ENCODE data around the gene ABAT.
"Not testable (repeated sequence)": the region's sequence is repeated elsewhere in the genome, so short reads cannot be mapped to it uniquely, and the experiment has no call there.

Gene ABAT

DNA sequence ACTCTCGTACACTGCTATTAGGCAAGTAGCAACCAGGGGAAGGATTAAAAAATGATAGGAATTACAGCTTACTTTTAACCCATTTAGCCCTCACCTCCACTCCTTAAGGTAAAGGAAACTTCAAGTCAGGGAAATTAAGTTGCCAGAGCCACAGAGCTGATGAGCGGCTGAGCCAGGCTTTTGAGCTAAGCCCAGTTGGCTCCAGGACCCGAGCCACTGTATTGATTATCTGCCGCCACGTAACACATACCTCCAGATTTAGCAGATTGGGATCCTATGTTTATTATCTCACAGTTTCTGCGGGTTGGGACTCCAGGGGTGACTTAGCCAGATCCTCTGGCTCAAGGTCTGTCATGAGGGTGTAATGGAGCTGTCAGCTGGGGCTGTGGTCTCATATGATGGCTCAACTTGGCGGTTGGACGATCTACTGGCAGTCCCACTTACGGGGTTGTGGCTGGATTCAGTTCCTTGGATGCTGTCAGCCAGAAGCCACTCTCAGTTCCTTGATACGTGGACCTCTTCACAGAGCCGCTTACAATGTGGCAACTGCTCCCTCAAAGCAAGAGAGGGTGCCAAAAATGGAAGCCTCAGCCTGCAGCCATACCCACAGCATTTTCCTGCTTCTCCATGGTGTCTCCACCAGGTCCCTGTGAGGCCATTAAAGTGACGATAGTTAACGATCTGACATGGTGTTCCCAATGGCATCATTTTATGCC lies 65.7 kb downstream of the ABAT start:
- CTCF ChIA-PET: no interaction called here
- POLR2A ChIA-PET: no interaction called here
- no peak for DNase-seq (ENCODE audit: extremely low spot score)
- TF ChIP-seq HDGF (IDR thresholded peaks at IDR 0.05; ENCODE audit: borderline replicate concordance) (no peak), NFRKB (IDR thresholded peaks at IDR 0.05) (no peak), SP1 (IDR thresholded peaks at IDR 0.05) (no peak), BHLHE40 (IDR thresholded peaks at IDR 0.05; ENCODE audit: borderline replicate concordance) (no peak), FOXK2 (IDR thresholded peaks at IDR 0.05) (no peak), FOXM1 (IDR thresholded peaks at IDR 0.05; ENCODE audit: borderline replicate concordance) (no peak), SUZ12 (IDR thresholded peaks at IDR 0.05) (no peak), ARNT (IDR thresholded peaks at IDR 0.05) (no peak), L3MBTL2 (conservative IDR thresholded peaks at IDR 0.05) (no peak)

DNA sequence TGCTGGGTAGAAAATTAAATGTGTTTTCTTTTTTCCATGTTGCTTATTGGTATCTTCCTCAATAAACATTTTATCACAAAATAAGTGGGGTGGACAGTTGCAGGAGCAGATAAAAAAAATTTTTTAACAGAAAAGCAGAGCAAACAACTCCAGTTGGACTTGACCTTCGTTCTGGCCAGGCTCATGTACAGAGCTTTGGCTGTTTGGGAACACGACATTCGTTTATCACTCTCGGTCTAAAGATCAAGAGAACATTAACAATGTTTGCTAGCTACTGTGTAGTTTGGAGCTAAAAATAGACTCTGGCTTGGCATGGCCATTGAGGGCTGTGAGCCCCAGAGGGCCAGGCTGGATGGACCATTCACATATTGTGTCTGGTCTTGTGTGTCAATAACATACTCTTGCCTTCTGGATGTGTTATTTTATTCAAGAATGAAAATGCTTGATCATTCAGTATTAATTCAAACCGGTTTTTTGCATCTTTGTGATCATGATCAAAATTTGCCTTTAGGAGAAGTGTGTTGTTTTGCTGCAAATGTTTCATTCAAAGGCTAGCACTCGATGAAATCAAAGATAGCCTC lies 66.4 kb downstream of the ABAT start:
- no peak for TF ChIP-seq FOXK2 (IDR thresholded peaks at IDR 0.05)
- no peak for TF ChIP-seq LEF1 (IDR thresholded peaks at IDR 0.05; ENCODE audit: borderline replicate concordance)
- TF ChIP-seq NFRKB (IDR thresholded peaks at IDR 0.05): no peak
- no peak for TF ChIP-seq BHLHE40 (IDR thresholded peaks at IDR 0.05; ENCODE audit: borderline replicate concordance)
- no peak for TF ChIP-seq L3MBTL2 (conservative IDR thresholded peaks at IDR 0.05)
- no peak for DNase-seq (ENCODE audit: extremely low spot score)
- POLR2A ChIA-PET: no interaction called here
- CTCF ChIA-PET: no interaction called here

DNA sequence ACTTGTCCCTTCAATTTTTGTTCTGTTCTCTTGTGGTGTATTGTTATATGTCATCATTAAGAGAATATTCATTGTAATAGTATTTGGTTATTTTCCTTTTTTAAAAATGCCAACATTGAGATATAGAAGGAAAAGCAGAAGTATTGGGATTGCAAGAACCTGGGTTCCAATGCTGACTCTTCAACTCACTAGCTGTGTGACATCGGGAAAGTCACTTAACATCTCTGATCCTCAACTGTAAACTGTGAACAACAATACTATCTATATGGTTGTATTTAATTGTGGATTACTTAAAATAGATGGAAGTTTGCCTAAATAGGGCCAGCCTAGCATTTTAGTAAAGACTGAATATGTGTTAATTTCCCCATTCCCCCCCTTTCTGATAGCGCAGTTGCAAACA lies 67.2 kb downstream of the ABAT start:
- no peak for DNase-seq (ENCODE audit: extremely low spot score)
- no peak for TF ChIP-seq LEF1 (IDR thresholded peaks at IDR 0.05; ENCODE audit: borderline replicate concordance)
- TF ChIP-seq BHLHE40 (IDR thresholded peaks at IDR 0.05; ENCODE audit: borderline replicate concordance): no peak
- TF ChIP-seq ARNT (IDR thresholded peaks at IDR 0.05): no peak
- TF ChIP-seq, protein P1, sequence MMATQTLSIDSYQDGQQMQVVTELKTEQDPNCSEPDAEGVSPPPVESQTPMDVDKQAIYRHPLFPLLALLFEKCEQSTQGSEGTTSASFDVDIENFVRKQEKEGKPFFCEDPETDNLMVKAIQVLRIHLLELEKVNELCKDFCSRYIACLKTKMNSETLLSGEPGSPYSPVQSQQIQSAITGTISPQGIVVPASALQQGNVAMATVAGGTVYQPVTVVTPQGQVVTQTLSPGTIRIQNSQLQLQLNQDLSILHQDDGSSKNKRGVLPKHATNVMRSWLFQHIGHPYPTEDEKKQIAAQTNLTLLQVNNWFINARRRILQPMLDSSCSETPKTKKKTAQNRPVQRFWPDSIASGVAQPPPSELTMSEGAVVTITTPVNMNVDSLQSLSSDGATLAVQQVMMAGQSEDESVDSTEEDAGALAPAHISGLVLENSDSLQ (IDR thresholded peaks at IDR 0.05): no peak
- TF ChIP-seq NFRKB (IDR thresholded peaks at IDR 0.05): no peak
- TF ChIP-seq SP1 (IDR thresholded peaks at IDR 0.05): no peak
- no peak for TF ChIP-seq FOXM1 (IDR thresholded peaks at IDR 0.05; ENCODE audit: borderline replicate concordance)
- POLR2A ChIA-PET: no interaction called here
- CTCF ChIA-PET: no interaction called here

DNA sequence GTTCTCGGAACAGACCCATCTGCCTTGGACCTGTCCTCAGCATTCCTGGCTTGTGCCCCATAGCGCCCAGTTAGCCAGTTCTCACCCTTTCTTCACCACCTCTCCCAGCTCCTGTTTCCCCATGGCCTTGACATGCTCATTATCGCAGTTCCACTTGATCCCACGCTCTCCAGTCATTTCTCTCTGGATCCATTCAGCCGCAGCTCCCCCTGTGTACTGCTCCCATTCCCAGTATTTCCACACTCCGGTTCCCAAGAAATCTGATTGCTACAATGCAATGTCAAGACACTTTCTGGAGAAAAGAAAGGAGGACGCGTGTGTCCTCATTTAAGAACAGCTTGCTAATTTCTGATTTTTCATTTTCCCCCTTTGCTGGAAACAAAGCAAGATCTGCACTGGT lies 67.7 kb downstream of the ABAT start:
- no peak for TF ChIP-seq ARNT (IDR thresholded peaks at IDR 0.05)
- no peak for TF ChIP-seq ELF4 (IDR thresholded peaks at IDR 0.05)
- no peak for TF ChIP-seq LEF1 (IDR thresholded peaks at IDR 0.05; ENCODE audit: borderline replicate concordance)
- TF ChIP-seq BHLHE40 (IDR thresholded peaks at IDR 0.05; ENCODE audit: borderline replicate concordance): no peak
- TF ChIP-seq HDGF (IDR thresholded peaks at IDR 0.05; ENCODE audit: borderline replicate concordance): no peak
- no peak for TF ChIP-seq TARDBP (IDR thresholded peaks at IDR 0.05)
- TF ChIP-seq CTBP1 (IDR thresholded peaks at IDR 0.05; ENCODE audit: borderline replicate concordance): no peak
- TF ChIP-seq FOXK2 (IDR thresholded peaks at IDR 0.05): no peak
- TF ChIP-seq ZNF384 (IDR thresholded peaks at IDR 0.05): no peak
- TF ChIP-seq NFRKB (IDR thresholded peaks at IDR 0.05): no peak
- no peak for TF ChIP-seq SP1 (IDR thresholded peaks at IDR 0.05)
- no peak for TF ChIP-seq FOXA1 (IDR thresholded peaks at IDR 0.05)
- no peak for TF ChIP-seq FOXM1 (IDR thresholded peaks at IDR 0.05; ENCODE audit: borderline replicate concordance)
- TF ChIP-seq, protein P1 (IDR thresholded peaks at IDR 0.05): no peak
- no peak for TF ChIP-seq SUZ12 (IDR thresholded peaks at IDR 0.05)
- no peak for DNase-seq (ENCODE audit: extremely low spot score)
- POLR2A ChIA-PET: no interaction called here
- CTCF ChIA-PET: no interaction called here

DNA sequence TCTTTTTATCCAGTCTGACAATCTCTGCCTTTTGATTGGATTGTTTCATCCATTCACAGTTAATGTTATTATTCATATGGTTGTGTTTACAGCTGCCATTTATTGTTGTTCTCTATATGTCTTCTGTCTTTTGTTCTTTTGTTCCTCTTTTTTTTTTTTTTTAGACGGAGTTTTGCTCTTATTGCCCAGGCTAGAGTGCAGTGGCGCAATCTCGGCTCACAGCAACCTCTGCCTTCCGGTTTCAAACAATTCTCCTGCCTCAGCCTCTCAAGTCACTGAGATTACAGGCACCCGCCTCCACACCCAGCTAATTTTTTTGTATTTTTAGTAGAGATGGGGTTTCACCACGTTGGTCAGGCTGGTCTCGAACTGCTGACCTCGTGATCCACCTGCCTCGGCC lies 74.5 kb downstream of the ABAT start:
- POLR2A ChIA-PET, CTCF ChIA-PET: not testable (repeated sequence)

DNA sequence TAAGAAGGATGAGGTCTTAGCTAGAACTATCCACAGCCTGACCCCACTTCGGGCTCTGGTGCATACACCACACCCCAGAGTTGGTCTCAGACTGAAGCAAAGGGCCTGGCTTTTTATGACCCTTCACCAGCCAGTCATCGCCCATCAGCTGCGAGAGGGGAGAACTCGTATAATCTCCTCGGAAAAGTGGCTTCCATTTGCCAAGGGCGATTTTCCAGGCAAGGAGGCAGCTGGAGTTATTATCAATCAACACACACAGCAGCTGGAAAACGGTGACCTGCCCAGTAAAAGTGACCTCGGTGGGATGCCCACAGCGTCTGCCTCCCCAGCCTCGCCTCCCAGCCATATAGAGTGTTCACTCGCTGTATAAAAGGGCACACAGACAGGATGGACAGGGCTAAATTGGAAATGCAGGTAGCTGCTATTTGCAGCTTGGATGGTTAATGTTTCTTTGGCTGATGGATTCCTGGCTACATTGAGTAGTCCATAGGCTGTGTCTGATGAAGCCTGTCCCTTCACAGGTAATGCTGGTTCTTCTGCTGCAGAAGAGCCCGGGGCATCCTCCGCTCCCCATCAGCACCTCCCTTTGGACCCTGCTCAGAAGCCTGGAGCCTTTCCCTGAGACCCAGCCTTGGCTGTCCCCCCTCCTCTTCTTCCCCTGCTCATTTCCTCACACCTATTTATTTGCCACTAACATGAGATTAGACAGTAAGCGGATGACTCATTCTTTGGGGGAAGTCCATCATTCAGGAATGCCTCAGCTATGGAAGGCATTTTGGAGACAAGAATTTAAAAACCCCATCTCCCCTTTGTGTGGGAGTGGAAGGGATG lies 77.3 kb downstream of the ABAT start:
- CTCF ChIA-PET: interaction anchor here (0.6 kb wide), 1 partner anchor 38 kb away, joined by 3 read pairs; no protein-coding TSS in a partner anchor
- POLR2A ChIA-PET: no interaction called here
- TF ChIP-seq HDGF (IDR thresholded peaks at IDR 0.05; ENCODE audit: borderline replicate concordance) (no peak), FOXM1 (IDR thresholded peaks at IDR 0.05; ENCODE audit: borderline replicate concordance) (no peak), TARDBP (IDR thresholded peaks at IDR 0.05) (no peak), ELF4 (IDR thresholded peaks at IDR 0.05) (no peak), SUZ12 (IDR thresholded peaks at IDR 0.05) (no peak), ARNT (IDR thresholded peaks at IDR 0.05) (no peak), NFRKB (IDR thresholded peaks at IDR 0.05) (no peak), FOXA1 (IDR thresholded peaks at IDR 0.05) (no peak), L3MBTL2 (conservative IDR thresholded peaks at IDR 0.05) (no peak), SP1 (IDR thresholded peaks at IDR 0.05) (no peak), CTBP1 (IDR thresholded peaks at IDR 0.05; ENCODE audit: borderline replicate concordance) (no peak), BHLHE40 (IDR thresholded peaks at IDR 0.05; ENCODE audit: borderline replicate concordance) (no peak), ZNF384 (IDR thresholded peaks at IDR 0.05) (no peak), LEF1 (IDR thresholded peaks at IDR 0.05; ENCODE audit: borderline replicate concordance) (no peak), FOXK2 (IDR thresholded peaks at IDR 0.05) (no peak)
- TF ChIP-seq, protein P1 (IDR thresholded peaks at IDR 0.05): no peak
- no peak for DNase-seq (ENCODE audit: extremely low spot score)

More for the DNA sequence above, 74.5 kb downstream of the ABAT start:
- not testable (repeated sequence) for DNase-seq (ENCODE audit: extremely low spot score)

All from HEK293T (cell line).